Smooth muscle cell (in vitro differentiated cells): ENCODE results near the gene PDCD10. TPM values are rescaled to one million over a fixed set of nuclear protein-coding genes. Genes with fewer than 3 reads are reported as not detected.

Source experiments
- DNase-seq: peaks from one replicate; lab custom pipeline; 2025; ENCODE audit not compliant: unreplicated experiment; lab: John Stamatoyannopoulos, UW
- H2AFZ ChIP-seq: fragments of 200-600 bp; sonication (generic); 2 replicates; pipeline ENCODE4 v1.6.0; 2016; ENCODE audit warnings: antibody characterized with exemption, low read depth, mild to moderate bottlenecking
- H3F3A ChIP-seq: fragments of 200-600 bp; sonication (generic); 2 replicates; pipeline ENCODE4 v1.6.0; 2017; ENCODE audit warnings: antibody characterized with exemption, low read depth
- H3K27ac ChIP-seq: fragments of 200-600 bp; sonication (generic); 2 replicates; pipeline ENCODE4 v1.5.1; 2016; ENCODE audit warnings: low read depth, mild to moderate bottlenecking
- H3K27me3 ChIP-seq: fragments of 200-600 bp; sonication (generic); 2 replicates; pipeline ENCODE4 v1.6.1; 2016; ENCODE audit warnings: low read depth, mild to moderate bottlenecking
- H3K36me3 ChIP-seq: fragments of 200-600 bp; sonication (generic); 2 replicates; pipeline ENCODE4 v1.5.1; 2016; ENCODE audit warnings: low read depth
- H3K4me1 ChIP-seq: fragments of 200-600 bp; sonication (generic); 2 replicates; pipeline ENCODE4 v1.5.1; 2016; ENCODE audit warnings: low read depth
- H3K4me2 ChIP-seq: fragments of 200-600 bp; sonication (generic); 2 replicates; pipeline ENCODE4 v1.6.0; 2016; ENCODE audit warnings: mild to moderate bottlenecking
- H3K4me3 ChIP-seq: fragments of 200-600 bp; sonication (generic); 2 replicates; pipeline ENCODE4 v1.5.1; 2016; ENCODE audit warnings: mild to moderate bottlenecking
- H3K79me2 ChIP-seq: fragments of 200-600 bp; sonication (generic); 2 replicates; pipeline ENCODE4 v1.6.0; 2016; ENCODE audit warnings: low read depth, mild to moderate bottlenecking
- H3K9ac ChIP-seq: fragments of 200-600 bp; sonication (generic); 2 replicates; pipeline ENCODE4 v1.6.0; 2016; ENCODE audit warnings: low read depth
- H3K9me3 ChIP-seq: fragments of 200-600 bp; sonication (generic); replicated peaks from 2 replicates; pipeline ENCODE4 v1.5.1; 2016; ENCODE audit warnings: low read depth
- H4K20me1 ChIP-seq: fragments of 200-600 bp; sonication (generic); 2 replicates; pipeline ENCODE4 v1.6.0; 2016; ENCODE audit warnings: low read depth
- WGBS: methylation state at CpG from one replicate; pipeline ENCODE4 v1.1.7; 2016; ENCODE audit warnings: low lambda C conversion rate; 5-methylcytosine and 5-hydroxymethylcytosine counted together
- polyA plus RNA-seq: library from polyadenylated mRNA; unstranded; fragments of >200 nt; fragmentation: Nextera tagmentation; extraction: Ambion mirVana; gene quantifications from 2 replicates; pipeline ENCODE4 v1.2.1, GENCODE V29; 2016
- total RNA-seq: library from RNA; depleted of rRNA; stranded (reverse); fragments of >200 nt; gene quantifications from 2 replicates; pipeline ENCODE4 v1.2.3, GENCODE V29; 2014
- TF ChIP-seq, protein P1 (sequence below): fragments of 200-600 bp; sonication (generic); IDR thresholded peaks from 2 replicates; pipeline ENCODE4 v1.5.1; 2017; ENCODE audit warnings: borderline replicate concordance, mild to moderate bottlenecking, antibody characterized with exemption; ENCODE audit not compliant: insufficient read depth, poor library complexity, severe bottlenecking

Gene PDCD10
- total and polyA plus RNA-seq, 2 experiments from 2014 or later: 47.4 to 75.6 TPM

DNA sequence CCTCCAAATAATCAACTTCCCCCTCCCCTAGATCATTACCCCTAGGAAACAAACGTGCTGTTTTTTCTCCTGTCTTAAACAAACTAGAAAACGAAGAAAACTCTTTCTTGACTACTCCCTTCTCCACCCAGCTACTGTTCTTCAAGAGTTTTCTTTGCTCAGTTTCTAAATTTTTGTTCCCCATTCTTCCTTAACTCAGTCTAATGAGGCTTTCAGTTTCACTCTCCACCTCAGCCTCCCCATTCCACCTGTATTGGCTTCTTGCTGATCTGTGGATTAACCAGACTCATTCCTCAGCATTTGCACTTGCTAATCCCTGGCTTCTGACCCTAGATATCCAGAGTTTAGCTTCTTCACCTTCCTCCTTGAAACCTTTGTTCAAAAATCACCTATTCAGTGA, 27.6 kb upstream of the PDCD10 start:
- TF ChIP-seq, protein P1, sequence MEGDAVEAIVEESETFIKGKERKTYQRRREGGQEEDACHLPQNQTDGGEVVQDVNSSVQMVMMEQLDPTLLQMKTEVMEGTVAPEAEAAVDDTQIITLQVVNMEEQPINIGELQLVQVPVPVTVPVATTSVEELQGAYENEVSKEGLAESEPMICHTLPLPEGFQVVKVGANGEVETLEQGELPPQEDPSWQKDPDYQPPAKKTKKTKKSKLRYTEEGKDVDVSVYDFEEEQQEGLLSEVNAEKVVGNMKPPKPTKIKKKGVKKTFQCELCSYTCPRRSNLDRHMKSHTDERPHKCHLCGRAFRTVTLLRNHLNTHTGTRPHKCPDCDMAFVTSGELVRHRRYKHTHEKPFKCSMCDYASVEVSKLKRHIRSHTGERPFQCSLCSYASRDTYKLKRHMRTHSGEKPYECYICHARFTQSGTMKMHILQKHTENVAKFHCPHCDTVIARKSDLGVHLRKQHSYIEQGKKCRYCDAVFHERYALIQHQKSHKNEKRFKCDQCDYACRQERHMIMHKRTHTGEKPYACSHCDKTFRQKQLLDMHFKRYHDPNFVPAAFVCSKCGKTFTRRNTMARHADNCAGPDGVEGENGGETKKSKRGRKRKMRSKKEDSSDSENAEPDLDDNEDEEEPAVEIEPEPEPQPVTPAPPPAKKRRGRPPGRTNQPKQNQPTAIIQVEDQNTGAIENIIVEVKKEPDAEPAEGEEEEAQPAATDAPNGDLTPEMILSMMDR: no peak
- Histone ChIP-seq H3K27ac (no peak overlapping the region), H3K9ac (no peak overlapping the region), H2AFZ (no peak overlapping the region), H3K4me2 (no peak overlapping the region), H3F3A (no peaks in the 10 kb centered on the region), H3K4me3 (no peak overlapping the region), H4K20me1 (no peaks in the 10 kb centered on the region), H3K79me2 (no peaks in the 10 kb centered on the region), H3K4me1 (no peaks in the 10 kb centered on the region), H3K9me3 (no peaks in the 10 kb centered on the region), H3K27me3 (no peaks in the 10 kb centered on the region), H3K36me3 (no peaks in the 10 kb centered on the region)
- 61% methylated on average over 2 of the region's 2 CpGs for WGBS
- no peak for DNase-seq

DNA sequence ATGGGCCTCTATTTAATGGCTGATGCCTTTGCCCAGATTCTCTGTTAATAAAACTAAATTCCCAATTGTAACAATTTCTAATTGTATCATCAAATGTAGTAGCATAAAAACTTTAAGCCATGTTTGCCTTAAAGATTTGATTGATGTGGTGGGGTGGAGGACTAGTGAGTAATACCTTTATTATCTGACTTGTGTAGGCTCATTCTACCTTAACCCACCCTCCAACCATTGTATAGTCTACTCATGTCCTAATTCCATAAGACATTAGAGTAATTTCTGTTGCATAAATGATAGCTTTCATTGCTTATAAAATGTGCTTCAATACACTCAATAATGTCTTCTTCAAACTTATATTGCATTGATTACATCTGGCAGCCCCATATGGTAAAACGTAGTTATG, 26.6 kb upstream of the PDCD10 start:
- Histone ChIP-seq H3K36me3 (no peaks in the 10 kb centered on the region), H3K4me2 (no peak overlapping the region), H3K79me2 (no peaks in the 10 kb centered on the region), H4K20me1 (no peaks in the 10 kb centered on the region), H3K4me1 (no peaks in the 10 kb centered on the region), H2AFZ (no peak overlapping the region), H3K9me3 (no peaks in the 10 kb centered on the region), H3K4me3 (no peak overlapping the region), H3K9ac (no peak overlapping the region), H3K27me3 (no peaks in the 10 kb centered on the region), H3K27ac (no peak overlapping the region), H3F3A (no peaks in the 10 kb centered on the region)
- DNase-seq: no peak
- TF ChIP-seq, protein P1: no peak
- 83% methylated on average over 1 of the region's 1 CpG for WGBS

GRCh38 chr3:167754049-167754448, 19.4 kb upstream of the PDCD10 start:
- H3K4me3 ChIP-seq: no peak overlapping the region
- H3F3A ChIP-seq: no peaks in the 10 kb centered on the region
- no peaks in the 10 kb centered on the region for H3K79me2 ChIP-seq
- H2AFZ ChIP-seq: no peak overlapping the region
- no peak overlapping the region for H3K4me2 ChIP-seq
- H3K27me3 ChIP-seq: no peaks in the 10 kb centered on the region
- no peak overlapping the region for H3K27ac ChIP-seq
- H4K20me1 ChIP-seq: no peaks in the 10 kb centered on the region
- no peaks in the 10 kb centered on the region for H3K4me1 ChIP-seq
- TF ChIP-seq, protein P1: no peak
- H3K9me3 ChIP-seq: no peaks in the 10 kb centered on the region
- H3K36me3 ChIP-seq: no peaks in the 10 kb centered on the region
- DNase-seq: no peak
- no peak overlapping the region for H3K9ac ChIP-seq

DNA sequence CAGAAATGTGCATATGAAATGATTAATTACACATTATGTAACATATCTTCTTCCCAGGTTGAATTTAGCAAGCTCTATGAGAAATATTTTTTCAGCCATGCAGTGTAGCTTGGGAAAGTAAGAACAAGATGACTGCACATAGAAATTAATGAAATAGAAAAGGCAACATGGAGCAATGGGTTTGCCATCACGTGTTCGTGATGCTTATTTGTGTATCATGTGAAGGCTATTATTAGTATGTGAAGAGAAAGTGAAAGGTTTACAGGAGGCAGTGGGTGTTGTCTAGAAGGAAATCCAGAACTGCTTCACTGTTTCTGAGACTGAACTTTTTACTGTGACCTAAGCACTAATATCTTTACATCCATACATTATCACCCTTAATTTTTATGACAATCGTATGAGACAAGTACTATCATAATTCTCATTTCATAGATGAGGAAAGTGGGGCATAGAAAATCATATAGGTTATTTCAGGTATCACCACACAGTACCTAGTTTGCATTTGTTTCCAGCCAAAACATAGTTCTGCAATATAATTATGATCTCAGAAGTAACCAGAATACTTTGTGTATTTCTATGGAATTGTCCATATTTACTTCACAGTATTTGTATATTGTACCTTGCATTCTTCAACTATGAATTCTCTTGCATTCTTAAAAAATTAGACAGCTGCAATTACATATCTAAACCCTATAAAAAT, 15.7 kb upstream of the PDCD10 start:
- WGBS: 95% methylated on average over 3 of the region's 3 CpGs
- DNase-seq: no peak
- no peak overlapping the region for H3K4me2 ChIP-seq
- TF ChIP-seq, protein P1: no peak
- H3K36me3 ChIP-seq: no peaks in the 10 kb centered on the region
- no peak overlapping the region for H3K4me3 ChIP-seq
- no peak overlapping the region for H2AFZ ChIP-seq
- no peaks in the 10 kb centered on the region for H3K79me2 ChIP-seq
- H3K9me3 ChIP-seq: no peaks in the 10 kb centered on the region
- H3F3A ChIP-seq: no peaks in the 10 kb centered on the region
- H4K20me1 ChIP-seq: no peaks in the 10 kb centered on the region
- H3K27ac ChIP-seq: no peak overlapping the region
- H3K4me1 ChIP-seq: no peaks in the 10 kb centered on the region
- no peaks in the 10 kb centered on the region for H3K27me3 ChIP-seq
- no peak overlapping the region for H3K9ac ChIP-seq
